Measurements from ENCODE around the gene GALNT12.

The GALNT12 gene

GRCh38 chr9:98801969-98802371, 5.5 kb upstream of the GALNT12 start:
- DNase-seq (ENCODE audit: low read depth) = no peak

- no peak for DNase-seq (ENCODE audit: low read depth)
Measured at GRCh38 chr9:98804083-98804482, 3.4 kb upstream of the GALNT12 start.

- no peak for DNase-seq (ENCODE audit: low read depth)
Measured at GRCh38 chr9:98805506-98806272, 1.8 kb upstream of the GALNT12 start.

GRCh38 chr9:98806394-98807035, 955 bp upstream of the GALNT12 start:
- DNase-seq (ENCODE audit: low read depth) = no peak

- no peak for DNase-seq (ENCODE audit: low read depth)
Measured at GRCh38 chr9:98807814-98808195, 335 bp downstream of the GALNT12 start.

- DNase-seq (ENCODE audit: low read depth) = no peak
Measured at GRCh38 chr9:98808411-98808815, 943 bp downstream of the GALNT12 start.

- no peak for DNase-seq (ENCODE audit: low read depth)
Measured at GRCh38 chr9:98808875-98809274, 1.4 kb downstream of the GALNT12 start.

GRCh38 chr9:98809311-98810101, 2.0 kb downstream of the GALNT12 start:
- DNase-seq (ENCODE audit: low read depth) = no peak

GRCh38 chr9:98810102-98810842, 2.8 kb downstream of the GALNT12 start:
- no peak for DNase-seq (ENCODE audit: low read depth)

- no peak for DNase-seq (ENCODE audit: low read depth)
Measured at GRCh38 chr9:98811051-98811650, 3.7 kb downstream of the GALNT12 start.

GRCh38 chr9:98815391-98815951, 8.0 kb downstream of the GALNT12 start:
- DNase-seq (ENCODE audit: low read depth) = no peak

- DNase-seq (ENCODE audit: low read depth) = no peak
Measured at GRCh38 chr9:98818764-98819163, 11.3 kb downstream of the GALNT12 start.

- DNase-seq (ENCODE audit: low read depth) = no peak
Measured at GRCh38 chr9:98819231-98819630, 11.8 kb downstream of the GALNT12 start.

- no peak for DNase-seq (ENCODE audit: low read depth)
Measured at GRCh38 chr9:98821831-98822230, 14.4 kb downstream of the GALNT12 start.

GRCh38 chr9:98822661-98823060, 15.2 kb downstream of the GALNT12 start:
- no peak for DNase-seq (ENCODE audit: low read depth)

GRCh38 chr9:98823666-98824334, 16.3 kb downstream of the GALNT12 start:
- DNase-seq (ENCODE audit: low read depth) = no peak

- no peak for DNase-seq (ENCODE audit: low read depth)
Measured at GRCh38 chr9:98825414-98825813, 17.9 kb downstream of the GALNT12 start.

- no peak for DNase-seq (ENCODE audit: low read depth)
Measured at GRCh38 chr9:98826716-98827115, 19.2 kb downstream of the GALNT12 start.

- no peak for DNase-seq (ENCODE audit: low read depth)
Measured at GRCh38 chr9:98829766-98830165, 22.3 kb downstream of the GALNT12 start.

- no peak for DNase-seq (ENCODE audit: low read depth)
Measured at GRCh38 chr9:98830554-98830953, 23.1 kb downstream of the GALNT12 start.

GRCh38 chr9:98831696-98832095, 24.2 kb downstream of the GALNT12 start:
- no peak for DNase-seq (ENCODE audit: low read depth)

All from CMK (cell line).